Measurements from ENCODE around the gene EBLN1. TPM values are rescaled to one million over a fixed set of nuclear protein-coding genes. Genes with fewer than 3 reads are reported as not detected.

The EBLN1 gene
- total and polyA plus RNA-seq, 9 of the 15 experiments (the other 6 are each of a cell fraction or from before 2014, with no cell fraction given), result 0.06 to 3.1 (median 0.80) TPM

DNA sequence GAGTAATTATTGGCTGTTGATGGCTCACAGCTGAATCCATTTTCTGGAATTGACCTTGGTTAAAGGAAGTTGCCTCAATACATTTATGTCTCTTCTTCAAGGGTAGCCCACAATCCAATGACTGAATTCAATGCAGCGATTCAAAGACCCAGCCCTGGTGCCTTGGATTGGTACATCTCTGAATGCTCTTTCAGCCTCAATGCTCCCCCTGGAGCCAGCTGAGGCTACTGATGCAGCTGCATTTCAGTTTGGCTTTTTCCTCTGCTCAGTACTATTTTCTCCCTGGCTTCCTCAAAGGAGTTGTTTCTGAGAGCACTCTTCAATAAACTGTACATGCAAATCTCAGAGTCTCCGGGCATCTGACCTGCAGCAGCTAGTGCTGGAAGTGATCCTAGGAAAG, 633 bp upstream of the EBLN1 start:
- no TSS peak for BruUV-seq (replicated peaks)
- DNase-seq (ENCODE audit: extremely low read depth in 1 of 4, low spot score in 3 of 4), result peak in 2 of 4 experiments; percentile 30 to 38
- in situ Hi-C loops (cut with MboI) (no loop called here), intact Hi-C loops (cut with micrococcal nuclease) (loop anchor here (10.0 kb wide), 1 partner anchor 114 kb away; no protein-coding TSS in a partner anchor)
- H3K4me2 ChIP-seq (ENCODE audit: insufficient read depth, low read length), result no peak overlapping the region
- no peak overlapping the region for H3K9ac ChIP-seq (ENCODE audit: insufficient read depth in 1 of 2, low read depth in 2 of 2, low read length in 2 of 2)
- no peak overlapping the region for H3K4me3 ChIP-seq
- no peaks in the 10 kb centered on the region for H3K9me3 ChIP-seq (replicated peaks; ENCODE audit: control insufficient read depth, insufficient read depth, low read depth, low read length)
- H3K4me1 ChIP-seq (replicated peaks in 1 of 2; ENCODE audit: control insufficient read depth in 2 of 2, insufficient read depth in 2 of 2, low read length in 2 of 2), result peaks cover 0 to 12% of the 10 kb centered on the region in 2 experiments; a peak in 3 of 5 replicates
- 57% methylated on average over 2 of the region's 2 CpGs for WGBS (ENCODE audit: insufficient coverage, low coverage, missing lambda C conversion rate)
- no peak overlapping the region for H3K27ac ChIP-seq (ENCODE audit: extremely low read depth, low read depth, low read length)
- no peak overlapping the region for H2AFZ ChIP-seq (ENCODE audit: low read depth, low read length)
- peak; percentile 74 for FAIRE-seq
- no peaks in the 10 kb centered on the region for H3K9me1 ChIP-seq (ENCODE audit: control insufficient read depth, insufficient read depth, low read length)
- H3K27me3 ChIP-seq (ENCODE audit: control insufficient read depth in 2 of 2, insufficient read depth in 2 of 2, low read length in 2 of 2), result no peaks in the 10 kb centered on the region
- H3K79me2 ChIP-seq (ENCODE audit: control insufficient read depth, insufficient read depth, low read length), result no peaks in the 10 kb centered on the region
- ChIA-PET CTCF (ENCODE audit: low intra/inter-chr PET ratio) (no interaction called here), POLR2A (interaction anchor here (0.9 to 2.5 kb wide), 3 partner anchors 9 to 222 kb away, joined by 3 to 12 read pairs (median 3); no protein-coding TSS in a partner anchor)
- H3K36me3 ChIP-seq (ENCODE audit: control insufficient read depth, insufficient read depth, low read length), result no peaks in the 10 kb centered on the region
- H4K20me1 ChIP-seq (replicated peaks; ENCODE audit: control insufficient read depth, insufficient read depth, low read length), result no peaks in the 10 kb centered on the region
- peak; percentile 87 for ATAC-seq
- TF ChIP-seq ZNF766 (CRISPR knock-in tag; conservative IDR thresholded peaks at IDR 0.05), result no peak
- TF ChIP-seq, protein P1, sequence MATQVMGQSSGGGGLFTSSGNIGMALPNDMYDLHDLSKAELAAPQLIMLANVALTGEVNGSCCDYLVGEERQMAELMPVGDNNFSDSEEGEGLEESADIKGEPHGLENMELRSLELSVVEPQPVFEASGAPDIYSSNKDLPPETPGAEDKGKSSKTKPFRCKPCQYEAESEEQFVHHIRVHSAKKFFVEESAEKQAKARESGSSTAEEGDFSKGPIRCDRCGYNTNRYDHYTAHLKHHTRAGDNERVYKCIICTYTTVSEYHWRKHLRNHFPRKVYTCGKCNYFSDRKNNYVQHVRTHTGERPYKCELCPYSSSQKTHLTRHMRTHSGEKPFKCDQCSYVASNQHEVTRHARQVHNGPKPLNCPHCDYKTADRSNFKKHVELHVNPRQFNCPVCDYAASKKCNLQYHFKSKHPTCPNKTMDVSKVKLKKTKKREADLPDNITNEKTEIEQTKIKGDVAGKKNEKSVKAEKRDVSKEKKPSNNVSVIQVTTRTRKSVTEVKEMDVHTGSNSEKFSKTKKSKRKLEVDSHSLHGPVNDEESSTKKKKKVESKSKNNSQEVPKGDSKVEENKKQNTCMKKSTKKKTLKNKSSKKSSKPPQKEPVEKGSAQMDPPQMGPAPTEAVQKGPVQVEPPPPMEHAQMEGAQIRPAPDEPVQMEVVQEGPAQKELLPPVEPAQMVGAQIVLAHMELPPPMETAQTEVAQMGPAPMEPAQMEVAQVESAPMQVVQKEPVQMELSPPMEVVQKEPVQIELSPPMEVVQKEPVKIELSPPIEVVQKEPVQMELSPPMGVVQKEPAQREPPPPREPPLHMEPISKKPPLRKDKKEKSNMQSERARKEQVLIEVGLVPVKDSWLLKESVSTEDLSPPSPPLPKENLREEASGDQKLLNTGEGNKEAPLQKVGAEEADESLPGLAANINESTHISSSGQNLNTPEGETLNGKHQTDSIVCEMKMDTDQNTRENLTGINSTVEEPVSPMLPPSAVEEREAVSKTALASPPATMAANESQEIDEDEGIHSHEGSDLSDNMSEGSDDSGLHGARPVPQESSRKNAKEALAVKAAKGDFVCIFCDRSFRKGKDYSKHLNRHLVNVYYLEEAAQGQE (IDR thresholded peaks at IDR 0.05; ENCODE audit: borderline replicate concordance), result peak; percentile 26; the same call in 1 of the 2 replicates
- TF ChIP-seq, protein P1 (CRISPR knock-in tag; IDR thresholded peaks at IDR 0.05; ENCODE audit: low read depth), result no peak
- TF ChIP-seq RAD21 (CRISPR knock-in tag; conservative IDR thresholded peaks at IDR 0.05 in 1 of 2, IDR thresholded peaks at IDR 0.05 in 1 of 2), result peak in 1 of 2 experiments; percentile 55; a peak in 2 of 4 replicates
- no peak for TF ChIP-seq ZNF384 (IDR thresholded peaks at IDR 0.05; ENCODE audit: low read depth, low read length)
- no peak for TF ChIP-seq RBM14 (IDR thresholded peaks at IDR 0.05; ENCODE audit: borderline replicate concordance, insufficient read depth, low read depth, low read length)
- no peak for TF ChIP-seq POLR2G (IDR thresholded peaks at IDR 0.05; ENCODE audit: low read depth, low read length)
- no peak for TF ChIP-seq TCFL5 (CRISPR knock-in tag; conservative IDR thresholded peaks at IDR 0.05)
- TF ChIP-seq, protein P2, sequence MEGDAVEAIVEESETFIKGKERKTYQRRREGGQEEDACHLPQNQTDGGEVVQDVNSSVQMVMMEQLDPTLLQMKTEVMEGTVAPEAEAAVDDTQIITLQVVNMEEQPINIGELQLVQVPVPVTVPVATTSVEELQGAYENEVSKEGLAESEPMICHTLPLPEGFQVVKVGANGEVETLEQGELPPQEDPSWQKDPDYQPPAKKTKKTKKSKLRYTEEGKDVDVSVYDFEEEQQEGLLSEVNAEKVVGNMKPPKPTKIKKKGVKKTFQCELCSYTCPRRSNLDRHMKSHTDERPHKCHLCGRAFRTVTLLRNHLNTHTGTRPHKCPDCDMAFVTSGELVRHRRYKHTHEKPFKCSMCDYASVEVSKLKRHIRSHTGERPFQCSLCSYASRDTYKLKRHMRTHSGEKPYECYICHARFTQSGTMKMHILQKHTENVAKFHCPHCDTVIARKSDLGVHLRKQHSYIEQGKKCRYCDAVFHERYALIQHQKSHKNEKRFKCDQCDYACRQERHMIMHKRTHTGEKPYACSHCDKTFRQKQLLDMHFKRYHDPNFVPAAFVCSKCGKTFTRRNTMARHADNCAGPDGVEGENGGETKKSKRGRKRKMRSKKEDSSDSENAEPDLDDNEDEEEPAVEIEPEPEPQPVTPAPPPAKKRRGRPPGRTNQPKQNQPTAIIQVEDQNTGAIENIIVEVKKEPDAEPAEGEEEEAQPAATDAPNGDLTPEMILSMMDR (IDR thresholded peaks at IDR 0.05 in 2 of 3, conservative IDR thresholded peaks at IDR 0.05 in 1 of 3; ENCODE audit: insufficient read depth in 2 of 3, low read depth in 1 of 3, low read length in 3 of 3), result peak; percentile 42 to 46 (median 46); a peak in 5 of 6 replicates
- no peak for TF ChIP-seq NCOA4 (IDR thresholded peaks at IDR 0.05; ENCODE audit: partially characterized antibody)

All from K562 (cell line).